ENCODE results near the gene MRPL23.

The MRPL23 gene

DNA sequence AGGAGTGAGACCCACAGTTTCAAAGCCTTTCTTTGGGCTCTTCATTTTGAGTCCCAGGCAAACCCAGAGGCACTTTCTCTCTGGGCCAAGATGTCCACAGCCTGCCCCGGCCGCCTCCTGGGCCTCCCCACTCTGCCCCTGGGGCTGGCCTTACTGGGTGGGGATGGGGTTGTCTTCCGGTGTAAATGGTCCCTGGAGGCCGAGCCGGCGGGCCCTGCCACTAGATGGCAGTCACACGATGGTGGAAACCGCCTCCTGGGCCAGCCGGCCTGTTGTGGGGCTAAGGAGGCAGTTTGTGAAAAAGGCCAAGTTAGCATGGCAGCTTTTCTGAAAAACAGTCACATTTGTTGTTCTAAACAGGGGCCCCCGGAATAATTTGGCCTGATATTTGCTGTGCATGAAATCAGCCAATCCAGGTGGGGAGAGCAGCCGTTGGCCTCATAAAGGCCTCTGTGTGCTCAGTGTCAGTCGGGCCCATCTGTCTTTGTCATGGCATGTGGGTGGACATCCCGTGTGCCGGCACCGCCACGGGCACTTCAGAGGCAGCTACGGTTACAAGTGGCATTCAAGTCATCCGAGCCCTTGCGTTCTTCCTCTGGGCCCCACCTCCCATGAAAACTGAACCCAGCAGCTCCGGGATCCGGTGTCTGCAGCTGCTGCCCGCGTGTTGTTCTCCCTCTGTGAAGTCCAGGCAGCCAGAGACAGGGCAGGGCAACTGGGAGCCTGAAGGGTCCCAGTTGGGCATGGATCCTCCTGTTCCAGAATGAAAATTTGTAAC, 6.5 kb downstream of the MRPL23 start:
- no peak for DNase-seq (ENCODE audit: low read depth in 2 of 2)

DNA sequence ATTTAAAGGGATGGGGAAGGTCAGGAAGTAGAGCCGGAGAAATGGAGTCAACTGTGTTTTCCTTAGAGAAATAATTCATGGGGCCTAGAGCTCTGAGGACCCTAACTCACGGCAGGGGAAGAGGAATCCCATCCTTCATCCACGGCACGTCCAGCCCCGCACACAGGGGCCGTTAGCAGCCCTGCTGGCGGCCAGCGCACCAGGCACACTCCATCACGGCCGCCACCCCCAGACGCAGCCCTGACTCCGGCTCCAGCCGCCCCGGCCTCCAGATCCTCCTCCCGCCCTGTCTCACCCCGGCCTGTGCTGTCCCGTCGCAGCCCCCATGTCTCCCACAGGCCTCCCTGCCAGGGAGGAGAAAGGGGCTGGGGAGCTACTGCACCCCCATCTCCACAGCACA, 11.2 kb downstream of the MRPL23 start:
- no peak for DNase-seq (ENCODE audit: low read depth in 2 of 2)

GRCh38 chr11:1959786-1960185, 12.7 kb downstream of the MRPL23 start:
- DNase-seq (ENCODE audit: low read depth in 2 of 2), result no peak

DNA sequence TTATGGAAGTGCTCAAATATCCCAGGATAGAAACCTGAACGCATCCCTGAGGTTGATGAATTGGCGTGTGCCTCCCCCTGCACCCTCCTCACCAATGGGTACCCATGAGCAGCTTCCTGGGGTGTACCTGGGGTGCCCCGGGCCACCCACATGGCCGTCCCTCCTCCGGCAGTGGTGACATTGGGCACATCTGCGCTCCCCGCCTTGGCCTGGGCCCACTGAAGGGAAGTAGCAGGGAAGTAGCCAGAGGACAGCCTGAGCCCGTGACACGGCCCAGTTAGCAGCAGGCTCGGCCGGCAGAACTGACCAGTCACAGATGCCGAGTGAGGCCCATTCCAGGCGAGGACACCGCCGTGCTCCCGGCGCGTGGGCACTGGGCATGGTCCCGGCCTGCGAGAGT, 16.7 kb downstream of the MRPL23 start:
- no peak for DNase-seq (ENCODE audit: low read depth in 2 of 2)

DNA sequence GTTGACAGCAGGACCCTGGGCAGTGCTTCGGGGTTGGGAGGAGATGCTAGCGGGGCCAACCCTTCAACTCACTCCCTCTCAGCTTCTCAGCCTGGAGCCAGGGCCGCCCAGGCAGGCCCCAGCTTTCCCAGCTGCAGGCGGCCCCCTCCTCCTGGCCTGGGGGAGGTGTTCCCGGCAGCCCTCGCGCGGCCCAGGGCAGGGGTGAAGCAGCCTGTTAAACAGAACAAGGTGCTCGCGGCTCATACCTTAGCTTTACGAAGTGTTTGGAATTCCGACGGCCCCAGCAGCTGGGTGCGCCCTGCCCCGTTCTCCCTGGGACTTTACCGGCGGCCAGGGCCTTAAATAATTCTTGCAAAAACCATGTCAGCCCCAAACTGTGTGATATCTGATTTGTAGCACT, 17.2 kb downstream of the MRPL23 start:
- DNase-seq (ENCODE audit: low read depth in 2 of 2), result no peak

GRCh38 chr11:1964955-1965354, 17.8 kb downstream of the MRPL23 start:
- DNase-seq (ENCODE audit: low read depth in 2 of 2), result no peak

DNA sequence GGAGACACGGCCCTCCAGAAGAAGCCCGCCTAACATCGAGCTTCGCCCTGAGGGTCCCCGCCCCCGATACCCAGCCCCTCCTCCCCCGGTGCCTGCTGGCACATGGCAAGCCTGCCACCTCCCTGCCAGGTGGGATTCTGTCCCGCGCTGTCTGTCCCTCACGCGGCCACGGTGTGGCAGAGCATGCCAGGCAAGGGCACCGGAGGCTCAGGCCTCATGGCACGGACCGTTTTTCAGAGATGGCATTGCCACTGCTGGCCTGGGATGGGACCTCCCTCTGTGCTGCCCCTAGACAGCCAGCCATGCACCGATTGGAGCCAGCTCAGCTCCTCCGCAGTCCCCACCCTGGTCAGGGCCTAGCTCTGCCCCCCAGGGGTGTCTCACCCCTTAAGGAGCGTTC, 19.4 kb downstream of the MRPL23 start:
- DNase-seq (ENCODE audit: low read depth in 2 of 2), result no peak

DNA sequence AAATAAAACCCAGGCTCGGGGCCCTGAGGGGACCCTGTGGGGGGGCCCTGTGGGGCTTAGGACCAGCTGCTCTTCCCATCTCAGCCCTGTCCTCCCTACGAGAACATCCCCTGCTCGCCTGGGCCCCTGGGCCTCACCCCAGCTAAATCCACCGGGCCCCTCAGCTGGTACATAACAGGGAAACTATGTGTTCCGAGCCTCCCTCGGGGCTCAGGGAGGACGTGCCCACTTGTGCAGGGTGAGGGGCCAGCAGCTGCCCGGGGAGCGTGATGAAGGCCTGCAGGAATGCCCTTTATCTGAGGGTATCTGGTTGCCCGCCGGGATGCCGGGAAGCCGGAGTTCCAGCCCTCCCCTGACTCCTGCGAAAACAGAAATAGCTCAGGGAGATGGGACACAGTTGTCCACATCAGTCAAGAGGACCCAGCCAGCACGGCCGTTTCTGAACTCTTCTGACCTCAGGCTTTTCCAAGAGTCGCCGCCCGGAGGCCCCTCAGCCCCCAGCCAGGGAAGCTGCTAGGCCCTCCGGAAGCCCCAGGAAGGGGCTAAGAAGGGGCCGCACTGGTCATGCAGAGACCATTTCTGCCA, 20.6 kb downstream of the MRPL23 start:
- DNase-seq (ENCODE audit: low read depth in 2 of 2), result no peak

- no peak for DNase-seq (ENCODE audit: low read depth in 2 of 2)
These were observed 21.4 kb downstream of the MRPL23 start for GRCh38 chr11:1968454-1969002.

GRCh38 chr11:1969035-1969434, 21.9 kb downstream of the MRPL23 start:
- DNase-seq (ENCODE audit: low read depth in 2 of 2), result no peak

- no peak for DNase-seq (ENCODE audit: low read depth in 2 of 2)
These were observed 22.6 kb downstream of the MRPL23 start for GRCh38 chr11:1969776-1970175.

- DNase-seq (ENCODE audit: low read depth in 2 of 2), result no peak
These were observed 23.8 kb downstream of the MRPL23 start for GRCh38 chr11:1970956-1971355.

DNA sequence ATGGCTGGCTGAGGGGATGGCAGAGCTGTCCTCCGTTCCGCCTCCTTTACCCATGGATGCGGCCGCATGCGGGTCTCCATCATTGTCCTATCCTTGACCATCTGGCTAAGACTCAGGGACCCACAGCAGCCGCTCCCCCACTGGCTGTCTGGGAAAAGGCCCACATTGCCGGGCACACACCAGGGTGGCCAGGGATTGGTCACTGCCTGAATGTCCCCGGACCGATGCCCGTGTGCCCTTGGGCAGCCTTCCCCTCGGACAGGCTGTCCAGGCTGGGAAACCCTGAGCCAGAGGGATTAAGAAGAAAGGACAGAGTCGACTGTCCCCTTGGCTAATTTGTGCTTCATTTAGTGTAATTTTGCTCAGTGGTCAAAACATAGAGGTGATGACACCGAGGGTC, 28.1 kb downstream of the MRPL23 start:
- no peak for DNase-seq (ENCODE audit: low read depth in 2 of 2)

GRCh38 chr11:1978720-1979473, 31.8 kb downstream of the MRPL23 start:
- no peak for DNase-seq (ENCODE audit: low read depth in 2 of 2)

DNA sequence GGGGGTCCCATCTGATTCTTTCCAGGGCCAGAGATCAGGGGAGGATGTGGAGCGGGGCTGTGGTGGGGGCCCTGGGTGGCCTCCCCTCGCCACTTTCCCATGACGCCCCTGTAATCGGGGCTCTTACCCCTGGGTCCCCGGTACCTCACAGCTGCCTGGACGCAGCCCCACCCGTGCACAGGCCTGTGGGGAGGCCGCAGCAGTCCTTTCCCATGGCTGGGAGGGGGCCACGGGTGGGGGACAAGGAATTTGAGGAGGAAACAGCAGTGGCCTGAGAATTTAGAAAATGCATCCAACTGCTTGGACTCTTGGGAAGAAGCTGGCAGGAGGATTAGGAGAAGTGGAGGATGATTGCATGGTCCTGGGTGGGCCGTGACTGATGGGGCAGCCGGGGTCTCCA, 32.5 kb downstream of the MRPL23 start:
- no peak for DNase-seq (ENCODE audit: low read depth in 2 of 2)

- no peak for DNase-seq (ENCODE audit: low read depth in 2 of 2)
These were observed 35.9 kb downstream of the MRPL23 start for GRCh38 chr11:1982873-1983600.

- DNase-seq (ENCODE audit: low read depth in 2 of 2), result no peak
These were observed 36.4 kb downstream of the MRPL23 start for GRCh38 chr11:1983601-1983961.

DNA sequence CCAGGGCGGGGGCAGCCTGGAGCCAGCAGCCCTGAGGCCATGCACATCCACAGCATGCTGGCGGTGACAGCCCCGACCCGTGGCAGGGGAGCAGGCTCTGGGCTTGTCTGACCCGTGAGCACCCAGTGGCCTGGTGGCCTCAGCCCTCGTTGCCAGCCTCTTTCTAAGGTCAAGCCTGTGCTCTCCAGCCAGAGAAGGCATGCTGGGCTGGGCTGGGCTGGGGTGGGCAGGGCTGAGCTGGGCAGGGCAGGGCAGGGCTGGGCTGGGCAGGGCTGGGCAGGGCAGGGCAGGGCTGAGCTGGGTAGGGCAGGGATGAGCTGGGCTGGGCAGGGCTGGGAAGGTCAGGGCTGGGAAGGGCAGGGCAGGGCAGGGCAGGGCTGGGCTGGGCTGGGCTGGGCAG, 39.9 kb downstream of the MRPL23 start:
- DNase-seq (ENCODE audit: low read depth in 2 of 2), result no peak

- DNase-seq (ENCODE audit: low read depth in 2 of 2), result no peak
These were observed 41.0 kb downstream of the MRPL23 start for GRCh38 chr11:1988174-1988573.

- DNase-seq (ENCODE audit: low read depth in 2 of 2), result no peak
These were observed 41.7 kb downstream of the MRPL23 start for GRCh38 chr11:1988667-1989317.

GRCh38 chr11:1989953-1990352, 42.8 kb downstream of the MRPL23 start:
- DNase-seq (ENCODE audit: low read depth in 2 of 2), result no peak
